A549 (cell line): ENCODE measurements around the gene LAMC3. TPM values are rescaled to one million over a fixed set of nuclear protein-coding genes. Genes with fewer than 3 reads are reported as not detected.

Experiments used
- ATAC-seq, 2 experiments: fragments of 200-7000 bp in 1 of 2; fragments of >200 bp in 1 of 2; cut with Nextera tagmentation in 1 of 2; cut with Tn5 transposase in 1 of 2; 3 replicates each; pipeline versions ENCODE4 v1.8.0 to v1.9.1; 2018 to 2020; ENCODE audit warnings: mild to moderate bottlenecking in 1 of 2, moderate library complexity in 1 of 2
- CTCF ChIA-PET: fragments of 300-600 bp; sonication (Branson Sonifier 250); formaldehyde crosslinking; extraction: SDS; loops from one replicate; lab custom pipeline; 2021; ENCODE audit warnings: antibody characterized with exemption, inconsistent platforms; lab: Yijun Ruan, JAX
- POLR2A ChIA-PET: fragments of 350-600 bp; formaldehyde crosslinking; extraction: SDS; loops from one replicate; lab custom pipeline; 2021; ENCODE audit warnings: antibody characterized with exemption, inconsistent platforms; lab: Yijun Ruan, JAX
- DNase-seq, 2 experiments: peaks; one replicate each; pipeline versions ENCODE4 v3.0.0 to v3.0.0-alpha.2; 2011 to 2016; ENCODE audit warnings: low read depth in 1 of 2, low spot score in 1 of 2
- FAIRE-seq: peaks from 2 replicates; lab custom pipeline; 2011; peaks lifted over from hg19 to GRCh38; lab: Jason Lieb, UNC
- H3K27ac ChIP-seq, 2 experiments: fragments of >200 bp; sonication (Bioruptor Twin); formaldehyde crosslinking; 3 replicates each; pipeline ENCODE4 v1.5.1; 2016 to 2017
- H3K4me1 ChIP-seq: fragments of >200 bp; sonication (Bioruptor Twin); formaldehyde crosslinking; 3 replicates; pipeline ENCODE4 v1.6.1; 2016
- H3K4me2 ChIP-seq: fragments of >200 bp; sonication (Bioruptor Twin); formaldehyde crosslinking; 3 replicates; pipeline ENCODE4 v1.6.1; 2016
- H3K4me3 ChIP-seq: fragments of >200 bp; sonication (Bioruptor Twin); formaldehyde crosslinking; 3 replicates; pipeline ENCODE4 v1.5.1; 2016
- H3K9me3 ChIP-seq: fragments of >200 bp; sonication (Bioruptor Twin); formaldehyde crosslinking; 3 replicates; pipeline ENCODE4 v1.6.1; 2016
- ATOH8 ChIP-seq: fragments of 250-450 bp; sonication (Bioruptor Pico); IDR thresholded peaks from 2 replicates; pipeline ENCODE4 v1.5.0; 2020; ENCODE audit warnings: low read depth, mild to moderate bottlenecking, moderate library complexity
- BCL3 ChIP-seq: fragments of >200 bp; sonication (Bioruptor Twin); formaldehyde crosslinking; IDR thresholded peaks from 3 replicates; pipeline ENCODE4 v1.6.1; 2016
- CBX8 ChIP-seq: fragments of 200-600 bp; sonication (generic); IDR thresholded peaks from 2 replicates; pipeline ENCODE4 v1.6.1; 2016
- CHD4 ChIP-seq: fragments of 200-600 bp; sonication (generic); IDR thresholded peaks from 2 replicates; pipeline ENCODE4 v1.6.1; 2016; ENCODE audit warnings: antibody characterized with exemption, mild to moderate bottlenecking, borderline replicate concordance
- E2F6 ChIP-seq: IDR thresholded peaks from 2 replicates; pipeline ENCODE4 v1.6.1; 2012; ENCODE audit warnings: low read depth, borderline replicate concordance
- EHF ChIP-seq: fragments of 250-450 bp; sonication (Bioruptor Pico); IDR thresholded peaks from 2 replicates; pipeline ENCODE4 v1.5.0; 2020; ENCODE audit warnings: mild to moderate bottlenecking
- EHMT2 ChIP-seq: fragments of 200-600 bp; sonication (generic); IDR thresholded peaks from 2 replicates; pipeline ENCODE4 v1.6.1; 2016; ENCODE audit warnings: antibody characterized with exemption, low read depth, mild to moderate bottlenecking, moderate library complexity
- ELK1 ChIP-seq: fragments of 150-350 bp; IDR thresholded peaks from 2 replicates; pipeline ENCODE4 v1.6.1; 2014; ENCODE audit warnings: low read depth, mild to moderate bottlenecking, low read length
- EP300 ChIP-seq, 2 experiments: fragments of >200 bp; sonication (Bioruptor Twin); formaldehyde crosslinking; IDR thresholded peaks; 2 replicates in 1 of 2; 3 replicates in 1 of 2; pipeline ENCODE4 v1.6.1; 2016 to 2017
- FOXS1 ChIP-seq: fragments of 250-450 bp; sonication (Bioruptor Pico); IDR thresholded peaks from 2 replicates; pipeline ENCODE4 v1.5.0; 2020; ENCODE audit warnings: mild to moderate bottlenecking, moderate library complexity
- HES2 ChIP-seq: fragments of >200 bp; sonication (Bioruptor Twin); formaldehyde crosslinking; IDR thresholded peaks from 2 replicates; pipeline ENCODE4 v1.6.1; 2016
- HEYL ChIP-seq: fragments of 250-450 bp; sonication (Bioruptor Pico); IDR thresholded peaks from 2 replicates; pipeline ENCODE4 v1.8.0; 2021; ENCODE audit warnings: mild to moderate bottlenecking, moderate library complexity
- HMGXB4 ChIP-seq: fragments of 250-450 bp; sonication (Bioruptor Pico); IDR thresholded peaks from 2 replicates; pipeline ENCODE4 v1.5.0; 2021; ENCODE audit warnings: mild to moderate bottlenecking, moderate library complexity, borderline replicate concordance
- HOXB5 ChIP-seq: fragments of 250-450 bp; sonication (Bioruptor Pico); IDR thresholded peaks from 2 replicates; pipeline ENCODE4 v1.5.0; 2020; ENCODE audit warnings: mild to moderate bottlenecking, moderate library complexity
- JUNB ChIP-seq: fragments of >200 bp; sonication (Bioruptor Twin); formaldehyde crosslinking; IDR thresholded peaks from 2 replicates; pipeline ENCODE4 v1.6.1; 2016
- KDM5A ChIP-seq: fragments of 200-600 bp; sonication (generic); IDR thresholded peaks from 2 replicates; pipeline ENCODE4 v1.6.1; 2016; ENCODE audit warnings: antibody characterized with exemption, mild to moderate bottlenecking
- MAFK ChIP-seq: fragments of 450-650 bp; IDR thresholded peaks from 2 replicates; pipeline ENCODE4 v1.6.1; 2014; ENCODE audit not compliant: partially characterized antibody
- MAX ChIP-seq: IDR thresholded peaks from 2 replicates; pipeline ENCODE4 v1.6.1; 2012
- MAZ ChIP-seq: fragments of 150-350 bp; IDR thresholded peaks from 2 replicates; pipeline ENCODE4 v1.6.1; 2014; ENCODE audit warnings: antibody characterized with exemption, low read depth, low read length, borderline replicate concordance
- NFE2L2 ChIP-seq: fragments of 150-350 bp; conservative IDR thresholded peaks from 2 replicates; pipeline ENCODE4 v1.6.1; 2014; ENCODE audit warnings: low read length
- POLR2AphosphoS2 ChIP-seq: conservative IDR thresholded peaks from 2 replicates; pipeline ENCODE4 v1.6.1; 2012; ENCODE audit warnings: low read length, improper control_type of control experiment, inconsistent platforms
- RARB ChIP-seq: fragments of 250-450 bp; sonication (Bioruptor Pico); IDR thresholded peaks from 2 replicates; pipeline ENCODE4 v1.8.0; 2021; ENCODE audit warnings: mild to moderate bottlenecking, moderate library complexity
- RNF2 ChIP-seq: fragments of 200-600 bp; sonication (generic); IDR thresholded peaks from 2 replicates; pipeline ENCODE4 v1.6.1; 2016; ENCODE audit warnings: low read depth, mild to moderate bottlenecking, antibody characterized with exemption, moderate library complexity, borderline replicate concordance
- SMC3 ChIP-seq: fragments of >200 bp; sonication (Bioruptor Twin); formaldehyde crosslinking; IDR thresholded peaks from 3 replicates; pipeline ENCODE4 v1.6.1; 2018; ENCODE audit warnings: inconsistent platforms
- SREBF2 ChIP-seq: fragments of 450-650 bp; IDR thresholded peaks from 2 replicates; pipeline ENCODE4 v1.6.1; 2014; ENCODE audit warnings: mild to moderate bottlenecking, moderate library complexity
- TP53 ChIP-seq: fragments of 250-450 bp; sonication (Bioruptor Pico); IDR thresholded peaks from 2 replicates; pipeline ENCODE4 v1.5.0; 2021; ENCODE audit warnings: mild to moderate bottlenecking, moderate library complexity
- USF2 ChIP-seq: fragments of 450-650 bp; IDR thresholded peaks from 2 replicates; pipeline ENCODE4 v1.6.1; 2014; ENCODE audit warnings: antibody characterized with exemption
- ZSCAN20 ChIP-seq: fragments of 250-450 bp; sonication (Bioruptor Pico); IDR thresholded peaks from 2 replicates; pipeline ENCODE4 v1.8.0; 2022; ENCODE audit warnings: mild to moderate bottlenecking, moderate library complexity
- WGBS: methylation state at CpG from one replicate; pipeline ENCODE4 v1.1.6; 2017; ENCODE audit errors: missing lambda C conversion rate; 5-methylcytosine and 5-hydroxymethylcytosine counted together
- polyA plus RNA-seq, 4 experiments: library from polyadenylated mRNA; depleted of rRNA in 3 of 4; stranded (reverse); fragments of >200 nt; fragmentation: RNase III in 1 of 4; extraction: RNeasy Plus Mini Kit Qiagen cat#74134 plus additional on column Dnase treatment in 1 of 4; gene quantifications; 2 replicates in 3 of 4; 3 replicates in 1 of 4; pipeline ENCODE4 v1.2.3, GENCODE V29; 2011 to 2017

Gene LAMC3
- polyA plus RNA-seq, 2 of the 4 experiments (the other 2 are of a cell fraction) = 1.0 to 1.5 TPM

GRCh38 chr9:131122158-131122557 is 113.2 kb downstream of the LAMC3 start:
- DNase-seq (no peak), FAIRE-seq (no peak), ATAC-seq (no peak)
- ChIA-PET POLR2A (no interaction called here), CTCF (no interaction called here)
- Histone ChIP-seq H3K4me3 (no peak overlapping the region), H3K27ac (no peak overlapping the region), H3K9me3 (no peaks in the 10 kb centered on the region), H3K4me1 (peaks cover 6% of the 10 kb centered on the region; the same call in 2 of the 3 replicates), H3K4me2 (no peak overlapping the region)
- whole genome bisulfite sequencing = 34% methylated on average over 2 of the region's 2 CpGs
- TF ChIP-seq HOXB5 (CRISPR knock-in tag) = no peak
- TF ChIP-seq JUNB = no peak
- TF ChIP-seq USF2 = no peak
- no peak for TF ChIP-seq EHF (CRISPR knock-in tag)
- no peak for TF ChIP-seq ELK1
- TF ChIP-seq MAFK = no peak
- TF ChIP-seq FOXS1 (CRISPR knock-in tag) = no peak
- no peak for TF ChIP-seq RARB (CRISPR knock-in tag)
- TF ChIP-seq CHD4 = no peak
- no peak for TF ChIP-seq HMGXB4 (CRISPR knock-in tag)
- TF ChIP-seq MAZ = no peak
- no peak for TF ChIP-seq E2F6
- TF ChIP-seq ATOH8 = no peak

GRCh38 chr9:131125038-131125287 is 116.0 kb downstream of the LAMC3 start:
- peak; percentile 21 to 38 for ATAC-seq
- ChIA-PET POLR2A (interaction anchor here (0.7 to 1.7 kb wide), 11 partner anchors 10 to 248 kb away, joined by 3 to 11 read pairs (median 5); no protein-coding TSS in a partner anchor), CTCF (interaction anchor here (0.9 to 2.9 kb wide), 6 partner anchors 16 to 225 kb away, joined by 3 to 10 read pairs (median 4); no protein-coding TSS in a partner anchor)
- 1% methylated on average over 7 of the region's 7 CpGs for WGBS
- H3K4me1 ChIP-seq = peaks cover 6% of the 10 kb centered on the region; the same call in 2 of the 3 replicates
- peak overlapping the region; percentile 81 to 90 for H3K27ac ChIP-seq
- peak overlapping the region; percentile 88 for H3K4me3 ChIP-seq
- no peaks in the 10 kb centered on the region for H3K9me3 ChIP-seq
- peak overlapping the region; percentile 82 for H3K4me2 ChIP-seq
- peak in 1 of 2 experiments; percentile 3 for DNase-seq
- TF ChIP-seq EP300 (IDR thresholded peaks at IDR 0.05) = no peak
- no peak for TF ChIP-seq MAFK
- TF ChIP-seq NFE2L2 = no peak
- TF ChIP-seq MAZ = no peak
- no peak for TF ChIP-seq ZSCAN20 (CRISPR knock-in tag)
- TF ChIP-seq SREBF2 = no peak
- TF ChIP-seq TP53 = no peak
- no peak for TF ChIP-seq SMC3
- TF ChIP-seq USF2 = no peak
- TF ChIP-seq CBX8 = no peak
- no peak for TF ChIP-seq ATOH8
- no peak for TF ChIP-seq BCL3
- no peak for TF ChIP-seq JUNB
- TF ChIP-seq POLR2AphosphoS2 = no peak
- no peak for TF ChIP-seq KDM5A
- no peak for TF ChIP-seq MAX
- no peak for TF ChIP-seq HES2
- TF ChIP-seq EHMT2 = no peak
- TF ChIP-seq RNF2 = no peak
- TF ChIP-seq HEYL = no peak
- FAIRE-seq = no peak
